ENCODE results near the gene PPP2R5A. TPM values are rescaled to one million over a fixed set of nuclear protein-coding genes. Genes with fewer than 3 reads are reported as not detected.
A peak's percentile ranks its signal among the peaks of the same experiment; 100 is the strongest.

Gene PPP2R5A
- total and polyA plus RNA-seq, 2 of the 13 experiments (the other 11 are each of a cell fraction or from before 2014, with no cell fraction given), result 22.0 to 31.4 TPM

DNA sequence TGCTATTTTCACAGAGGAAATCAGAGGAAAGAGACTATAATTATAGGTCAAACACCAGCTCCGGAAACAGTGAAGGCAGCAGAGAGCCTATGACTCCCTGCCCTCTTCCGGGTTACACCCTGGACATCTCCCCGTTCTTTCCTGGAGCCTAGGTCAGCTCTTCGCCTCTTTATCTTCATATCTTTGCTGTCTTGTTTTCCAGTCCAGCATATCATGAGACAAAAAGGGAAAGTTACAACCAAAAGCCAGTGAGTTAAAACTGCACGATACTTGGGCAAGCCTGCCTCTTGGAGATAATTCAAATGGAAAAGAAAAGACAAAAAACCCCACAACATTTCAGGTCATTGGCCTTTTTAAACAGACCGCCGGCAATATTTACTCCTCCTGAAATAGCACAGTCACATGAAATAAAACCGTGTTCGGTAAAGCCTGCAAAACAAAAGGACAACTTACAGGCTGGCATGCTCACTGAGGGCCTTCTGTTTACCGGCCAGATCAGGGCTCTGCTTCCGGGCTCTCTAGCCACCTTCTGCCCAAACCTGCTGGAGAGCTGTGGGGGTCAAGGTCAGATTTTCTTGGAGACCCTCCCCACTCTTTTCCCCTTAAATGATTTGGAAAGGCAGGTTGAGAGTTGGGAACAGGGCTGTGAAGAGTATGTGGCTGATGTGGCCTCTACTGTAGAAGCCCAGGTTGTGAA is 42.8 kb upstream of the PPP2R5A start (continued):
- TF ChIP-seq, protein P1, sequence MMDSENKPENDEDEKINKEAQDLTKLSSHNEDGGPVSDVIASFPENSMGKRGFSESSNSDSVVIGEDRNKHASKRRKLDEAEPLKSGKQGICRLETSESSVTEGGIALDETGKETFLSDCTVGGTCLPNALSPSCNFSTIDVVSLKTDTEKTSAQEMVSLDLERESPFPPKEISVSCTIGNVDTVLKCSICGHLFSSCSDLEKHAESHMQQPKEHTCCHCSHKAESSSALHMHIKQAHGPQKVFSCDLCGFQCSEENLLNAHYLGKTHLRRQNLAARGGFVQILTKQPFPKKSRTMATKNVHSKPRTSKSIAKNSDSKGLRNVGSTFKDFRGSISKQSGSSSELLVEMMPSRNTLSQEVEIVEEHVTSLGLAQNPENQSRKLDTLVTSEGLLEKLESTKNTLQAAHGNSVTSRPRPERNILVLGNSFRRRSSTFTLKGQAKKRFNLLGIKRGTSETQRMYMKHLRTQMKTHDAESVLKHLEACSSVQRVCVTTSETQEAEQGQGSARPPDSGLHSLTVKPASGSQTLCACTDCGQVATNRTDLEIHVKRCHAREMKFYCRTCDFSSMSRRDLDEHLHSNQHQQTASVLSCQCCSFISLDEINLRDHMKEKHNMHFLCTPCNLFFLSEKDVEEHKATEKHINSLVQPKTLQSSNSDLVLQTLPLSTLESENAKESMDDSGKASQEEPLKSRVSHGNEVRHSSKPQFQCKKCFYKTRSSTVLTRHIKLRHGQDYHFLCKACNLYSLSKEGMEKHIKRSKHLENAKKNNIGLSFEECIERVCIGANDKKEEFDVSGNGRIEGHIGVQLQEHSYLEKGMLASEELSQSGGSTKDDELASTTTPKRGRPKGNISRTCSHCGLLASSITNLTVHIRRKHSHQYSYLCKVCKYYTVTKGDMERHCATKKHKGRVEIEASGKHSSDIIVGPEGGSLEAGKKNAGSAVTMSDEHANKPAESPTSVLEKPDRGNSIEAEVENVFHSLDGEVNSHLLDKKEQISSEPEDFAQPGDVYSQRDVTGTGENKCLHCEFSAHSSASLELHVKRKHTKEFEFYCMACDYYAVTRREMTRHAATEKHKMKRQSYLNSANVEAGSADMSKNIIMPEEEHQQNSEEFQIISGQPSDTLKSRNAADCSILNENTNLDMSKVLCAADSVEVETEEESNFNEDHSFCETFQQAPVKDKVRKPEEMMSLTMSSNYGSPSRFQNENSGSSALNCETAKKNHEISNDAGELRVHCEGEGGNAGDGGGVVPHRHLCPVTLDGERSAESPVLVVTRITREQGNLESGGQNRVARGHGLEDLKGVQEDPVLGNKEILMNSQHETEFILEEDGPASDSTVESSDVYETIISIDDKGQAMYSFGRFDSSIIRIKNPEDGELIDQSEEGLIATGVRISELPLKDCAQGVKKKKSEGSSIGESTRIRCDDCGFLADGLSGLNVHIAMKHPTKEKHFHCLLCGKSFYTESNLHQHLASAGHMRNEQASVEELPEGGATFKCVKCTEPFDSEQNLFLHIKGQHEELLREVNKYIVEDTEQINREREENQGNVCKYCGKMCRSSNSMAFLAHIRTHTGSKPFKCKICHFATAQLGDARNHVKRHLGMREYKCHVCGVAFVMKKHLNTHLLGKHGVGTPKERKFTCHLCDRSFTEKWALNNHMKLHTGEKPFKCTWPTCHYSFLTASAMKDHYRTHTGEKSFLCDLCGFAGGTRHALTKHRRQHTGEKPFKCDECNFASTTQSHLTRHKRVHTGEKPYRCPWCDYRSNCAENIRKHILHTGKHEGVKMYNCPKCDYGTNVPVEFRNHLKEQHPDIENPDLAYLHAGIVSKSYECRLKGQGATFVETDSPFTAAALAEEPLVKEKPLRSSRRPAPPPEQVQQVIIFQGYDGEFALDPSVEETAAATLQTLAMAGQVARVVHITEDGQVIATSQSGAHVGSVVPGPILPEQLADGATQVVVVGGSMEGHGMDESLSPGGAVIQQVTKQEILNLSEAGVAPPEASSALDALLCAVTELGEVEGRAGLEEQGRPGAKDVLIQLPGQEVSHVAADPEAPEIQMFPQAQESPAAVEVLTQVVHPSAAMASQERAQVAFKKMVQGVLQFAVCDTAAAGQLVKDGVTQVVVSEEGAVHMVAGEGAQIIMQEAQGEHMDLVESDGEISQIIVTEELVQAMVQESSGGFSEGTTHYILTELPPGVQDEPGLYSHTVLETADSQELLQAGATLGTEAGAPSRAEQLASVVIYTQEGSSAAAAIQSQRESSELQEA (CRISPR knock-in tag; IDR thresholded peaks at IDR 0.05; ENCODE audit: not compliant biosample characterization), result no peak
- TF ChIP-seq ZNF33B (CRISPR knock-in tag; IDR thresholded peaks at IDR 0.05), result peak; percentile 10; the same call in 1 of the 2 replicates
- TF ChIP-seq SP2 (CRISPR knock-in tag; IDR thresholded peaks at IDR 0.05), result no peak
- TF ChIP-seq, protein P2, sequence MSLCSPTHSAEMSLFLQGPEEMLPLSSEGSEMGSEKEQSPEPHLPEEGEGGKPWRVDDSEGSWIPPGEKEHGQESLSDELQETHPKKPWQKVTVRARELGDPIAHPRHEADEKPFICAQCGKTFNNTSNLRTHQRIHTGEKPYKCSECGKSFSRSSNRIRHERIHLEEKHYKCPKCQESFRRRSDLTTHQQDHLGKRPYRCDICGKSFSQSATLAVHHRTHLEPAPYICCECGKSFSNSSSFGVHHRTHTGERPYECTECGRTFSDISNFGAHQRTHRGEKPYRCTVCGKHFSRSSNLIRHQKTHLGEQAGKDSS (CRISPR knock-in tag; IDR thresholded peaks at IDR 0.05; ENCODE audit: borderline replicate concordance, low read depth), result no peak
- no peak for TF ChIP-seq SIX4 (CRISPR knock-in tag; IDR thresholded peaks at IDR 0.05)
- TF ChIP-seq, protein P3, sequence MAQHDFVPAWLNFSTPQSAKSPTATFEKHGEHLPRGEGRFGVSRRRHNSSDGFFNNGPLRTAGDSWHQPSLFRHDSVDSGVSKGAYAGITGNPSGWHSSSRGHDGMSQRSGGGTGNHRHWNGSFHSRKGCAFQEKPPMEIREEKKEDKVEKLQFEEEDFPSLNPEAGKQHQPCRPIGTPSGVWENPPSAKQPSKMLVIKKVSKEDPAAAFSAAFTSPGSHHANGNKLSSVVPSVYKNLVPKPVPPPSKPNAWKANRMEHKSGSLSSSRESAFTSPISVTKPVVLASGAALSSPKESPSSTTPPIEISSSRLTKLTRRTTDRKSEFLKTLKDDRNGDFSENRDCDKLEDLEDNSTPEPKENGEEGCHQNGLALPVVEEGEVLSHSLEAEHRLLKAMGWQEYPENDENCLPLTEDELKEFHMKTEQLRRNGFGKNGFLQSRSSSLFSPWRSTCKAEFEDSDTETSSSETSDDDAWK (CRISPR knock-in tag; IDR thresholded peaks at IDR 0.05), result no peak
- peak; percentile 46; the same call in 1 of the 2 replicates for TF ChIP-seq ZNF331 (CRISPR knock-in tag; IDR thresholded peaks at IDR 0.05)
- no peak for TF ChIP-seq ZNF549 (CRISPR knock-in tag; IDR thresholded peaks at IDR 0.05)
- TF ChIP-seq ZNF33A (CRISPR knock-in tag; IDR thresholded peaks at IDR 0.05; ENCODE audit: borderline replicate concordance), result no peak
- no peak for TF ChIP-seq ZNF124 (CRISPR knock-in tag; IDR thresholded peaks at IDR 0.05)
- TF ChIP-seq ZFP62 (CRISPR knock-in tag; IDR thresholded peaks at IDR 0.05), result no peak
- TF ChIP-seq, protein P4, sequence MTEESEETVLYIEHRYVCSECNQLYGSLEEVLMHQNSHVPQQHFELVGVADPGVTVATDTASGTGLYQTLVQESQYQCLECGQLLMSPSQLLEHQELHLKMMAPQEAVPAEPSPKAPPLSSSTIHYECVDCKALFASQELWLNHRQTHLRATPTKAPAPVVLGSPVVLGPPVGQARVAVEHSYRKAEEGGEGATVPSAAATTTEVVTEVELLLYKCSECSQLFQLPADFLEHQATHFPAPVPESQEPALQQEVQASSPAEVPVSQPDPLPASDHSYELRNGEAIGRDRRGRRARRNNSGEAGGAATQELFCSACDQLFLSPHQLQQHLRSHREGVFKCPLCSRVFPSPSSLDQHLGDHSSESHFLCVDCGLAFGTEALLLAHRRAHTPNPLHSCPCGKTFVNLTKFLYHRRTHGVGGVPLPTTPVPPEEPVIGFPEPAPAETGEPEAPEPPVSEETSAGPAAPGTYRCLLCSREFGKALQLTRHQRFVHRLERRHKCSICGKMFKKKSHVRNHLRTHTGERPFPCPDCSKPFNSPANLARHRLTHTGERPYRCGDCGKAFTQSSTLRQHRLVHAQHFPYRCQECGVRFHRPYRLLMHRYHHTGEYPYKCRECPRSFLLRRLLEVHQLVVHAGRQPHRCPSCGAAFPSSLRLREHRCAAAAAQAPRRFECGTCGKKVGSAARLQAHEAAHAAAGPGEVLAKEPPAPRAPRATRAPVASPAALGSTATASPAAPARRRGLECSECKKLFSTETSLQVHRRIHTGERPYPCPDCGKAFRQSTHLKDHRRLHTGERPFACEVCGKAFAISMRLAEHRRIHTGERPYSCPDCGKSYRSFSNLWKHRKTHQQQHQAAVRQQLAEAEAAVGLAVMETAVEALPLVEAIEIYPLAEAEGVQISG (CRISPR knock-in tag; IDR thresholded peaks at IDR 0.05), result peak; percentile 89
- no peak for TF ChIP-seq MBNL3 (CRISPR knock-in tag; conservative IDR thresholded peaks at IDR 0.05)
- TF ChIP-seq, protein P5, sequence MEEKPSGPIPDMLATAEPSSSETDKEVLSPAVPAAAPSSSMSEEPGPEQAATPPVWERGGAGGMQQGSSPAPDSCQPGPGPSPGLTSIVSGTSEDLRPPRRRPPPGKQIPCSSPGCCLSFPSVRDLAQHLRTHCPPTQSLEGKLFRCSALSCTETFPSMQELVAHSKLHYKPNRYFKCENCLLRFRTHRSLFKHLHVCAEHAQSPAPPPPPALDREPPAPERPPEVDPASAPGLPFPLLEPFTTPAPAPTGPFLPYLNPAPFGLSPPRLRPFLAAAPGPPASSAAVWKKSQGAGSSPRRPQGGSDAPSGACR (CRISPR knock-in tag; IDR thresholded peaks at IDR 0.05), result no peak
- no peak for TF ChIP-seq KDM4B (CRISPR knock-in tag; IDR thresholded peaks at IDR 0.05)
- TF ChIP-seq FOXC1 (CRISPR knock-in tag; IDR thresholded peaks at IDR 0.05; ENCODE audit: borderline replicate concordance), result no peak

Data from HepG2 (cell line).